ENCODE measurements around the gene DCTN4. TPM values are rescaled to one million over a fixed set of nuclear protein-coding genes. Genes with fewer than 3 reads are reported as not detected.

Gene DCTN4
- total and polyA plus RNA-seq, 9 of the 15 experiments (the other 6 are each of a cell fraction or from before 2014, with no cell fraction given) = 20.4 to 64.9 (median 49.9) TPM

DNA sequence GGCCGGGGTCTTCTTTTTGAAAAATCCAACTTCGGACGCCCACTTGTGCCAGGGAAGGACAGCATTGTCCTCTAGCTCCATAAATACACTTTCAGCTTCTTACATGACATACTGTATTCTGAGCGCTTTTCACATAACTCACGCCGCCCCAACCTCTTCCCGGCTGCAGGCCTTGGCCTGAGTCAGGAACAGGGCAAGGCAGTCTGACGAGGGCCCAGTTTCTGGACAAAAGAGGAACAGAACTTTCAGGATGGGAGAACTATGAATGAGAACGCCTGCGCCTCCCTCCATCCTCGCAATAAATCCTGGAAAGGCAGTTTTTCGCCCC, 650 bp downstream of the DCTN4 start (continued):
- TF ChIP-seq, protein P1, sequence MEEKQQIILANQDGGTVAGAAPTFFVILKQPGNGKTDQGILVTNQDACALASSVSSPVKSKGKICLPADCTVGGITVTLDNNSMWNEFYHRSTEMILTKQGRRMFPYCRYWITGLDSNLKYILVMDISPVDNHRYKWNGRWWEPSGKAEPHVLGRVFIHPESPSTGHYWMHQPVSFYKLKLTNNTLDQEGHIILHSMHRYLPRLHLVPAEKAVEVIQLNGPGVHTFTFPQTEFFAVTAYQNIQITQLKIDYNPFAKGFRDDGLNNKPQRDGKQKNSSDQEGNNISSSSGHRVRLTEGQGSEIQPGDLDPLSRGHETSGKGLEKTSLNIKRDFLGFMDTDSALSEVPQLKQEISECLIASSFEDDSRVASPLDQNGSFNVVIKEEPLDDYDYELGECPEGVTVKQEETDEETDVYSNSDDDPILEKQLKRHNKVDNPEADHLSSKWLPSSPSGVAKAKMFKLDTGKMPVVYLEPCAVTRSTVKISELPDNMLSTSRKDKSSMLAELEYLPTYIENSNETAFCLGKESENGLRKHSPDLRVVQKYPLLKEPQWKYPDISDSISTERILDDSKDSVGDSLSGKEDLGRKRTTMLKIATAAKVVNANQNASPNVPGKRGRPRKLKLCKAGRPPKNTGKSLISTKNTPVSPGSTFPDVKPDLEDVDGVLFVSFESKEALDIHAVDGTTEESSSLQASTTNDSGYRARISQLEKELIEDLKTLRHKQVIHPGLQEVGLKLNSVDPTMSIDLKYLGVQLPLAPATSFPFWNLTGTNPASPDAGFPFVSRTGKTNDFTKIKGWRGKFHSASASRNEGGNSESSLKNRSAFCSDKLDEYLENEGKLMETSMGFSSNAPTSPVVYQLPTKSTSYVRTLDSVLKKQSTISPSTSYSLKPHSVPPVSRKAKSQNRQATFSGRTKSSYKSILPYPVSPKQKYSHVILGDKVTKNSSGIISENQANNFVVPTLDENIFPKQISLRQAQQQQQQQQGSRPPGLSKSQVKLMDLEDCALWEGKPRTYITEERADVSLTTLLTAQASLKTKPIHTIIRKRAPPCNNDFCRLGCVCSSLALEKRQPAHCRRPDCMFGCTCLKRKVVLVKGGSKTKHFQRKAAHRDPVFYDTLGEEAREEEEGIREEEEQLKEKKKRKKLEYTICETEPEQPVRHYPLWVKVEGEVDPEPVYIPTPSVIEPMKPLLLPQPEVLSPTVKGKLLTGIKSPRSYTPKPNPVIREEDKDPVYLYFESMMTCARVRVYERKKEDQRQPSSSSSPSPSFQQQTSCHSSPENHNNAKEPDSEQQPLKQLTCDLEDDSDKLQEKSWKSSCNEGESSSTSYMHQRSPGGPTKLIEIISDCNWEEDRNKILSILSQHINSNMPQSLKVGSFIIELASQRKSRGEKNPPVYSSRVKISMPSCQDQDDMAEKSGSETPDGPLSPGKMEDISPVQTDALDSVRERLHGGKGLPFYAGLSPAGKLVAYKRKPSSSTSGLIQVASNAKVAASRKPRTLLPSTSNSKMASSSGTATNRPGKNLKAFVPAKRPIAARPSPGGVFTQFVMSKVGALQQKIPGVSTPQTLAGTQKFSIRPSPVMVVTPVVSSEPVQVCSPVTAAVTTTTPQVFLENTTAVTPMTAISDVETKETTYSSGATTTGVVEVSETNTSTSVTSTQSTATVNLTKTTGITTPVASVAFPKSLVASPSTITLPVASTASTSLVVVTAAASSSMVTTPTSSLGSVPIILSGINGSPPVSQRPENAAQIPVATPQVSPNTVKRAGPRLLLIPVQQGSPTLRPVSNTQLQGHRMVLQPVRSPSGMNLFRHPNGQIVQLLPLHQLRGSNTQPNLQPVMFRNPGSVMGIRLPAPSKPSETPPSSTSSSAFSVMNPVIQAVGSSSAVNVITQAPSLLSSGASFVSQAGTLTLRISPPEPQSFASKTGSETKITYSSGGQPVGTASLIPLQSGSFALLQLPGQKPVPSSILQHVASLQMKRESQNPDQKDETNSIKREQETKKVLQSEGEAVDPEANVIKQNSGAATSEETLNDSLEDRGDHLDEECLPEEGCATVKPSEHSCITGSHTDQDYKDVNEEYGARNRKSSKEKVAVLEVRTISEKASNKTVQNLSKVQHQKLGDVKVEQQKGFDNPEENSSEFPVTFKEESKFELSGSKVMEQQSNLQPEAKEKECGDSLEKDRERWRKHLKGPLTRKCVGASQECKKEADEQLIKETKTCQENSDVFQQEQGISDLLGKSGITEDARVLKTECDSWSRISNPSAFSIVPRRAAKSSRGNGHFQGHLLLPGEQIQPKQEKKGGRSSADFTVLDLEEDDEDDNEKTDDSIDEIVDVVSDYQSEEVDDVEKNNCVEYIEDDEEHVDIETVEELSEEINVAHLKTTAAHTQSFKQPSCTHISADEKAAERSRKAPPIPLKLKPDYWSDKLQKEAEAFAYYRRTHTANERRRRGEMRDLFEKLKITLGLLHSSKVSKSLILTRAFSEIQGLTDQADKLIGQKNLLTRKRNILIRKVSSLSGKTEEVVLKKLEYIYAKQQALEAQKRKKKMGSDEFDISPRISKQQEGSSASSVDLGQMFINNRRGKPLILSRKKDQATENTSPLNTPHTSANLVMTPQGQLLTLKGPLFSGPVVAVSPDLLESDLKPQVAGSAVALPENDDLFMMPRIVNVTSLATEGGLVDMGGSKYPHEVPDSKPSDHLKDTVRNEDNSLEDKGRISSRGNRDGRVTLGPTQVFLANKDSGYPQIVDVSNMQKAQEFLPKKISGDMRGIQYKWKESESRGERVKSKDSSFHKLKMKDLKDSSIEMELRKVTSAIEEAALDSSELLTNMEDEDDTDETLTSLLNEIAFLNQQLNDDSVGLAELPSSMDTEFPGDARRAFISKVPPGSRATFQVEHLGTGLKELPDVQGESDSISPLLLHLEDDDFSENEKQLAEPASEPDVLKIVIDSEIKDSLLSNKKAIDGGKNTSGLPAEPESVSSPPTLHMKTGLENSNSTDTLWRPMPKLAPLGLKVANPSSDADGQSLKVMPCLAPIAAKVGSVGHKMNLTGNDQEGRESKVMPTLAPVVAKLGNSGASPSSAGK (IDR thresholded peaks at IDR 0.05) = no peak
- TF ChIP-seq YY1 (IDR thresholded peaks at IDR 0.05; ENCODE audit: borderline replicate concordance in 1 of 3, control insufficient read depth in 1 of 3, extremely low read depth in 1 of 3, insufficient read depth in 3 of 3, insufficient read length in 1 of 3, insufficient replicate concordance in 2 of 3, low read depth in 1 of 3, low read length in 2 of 3) (no peak), SRSF7 (optimal IDR thresholded peaks at IDR 0.05; ENCODE audit: low read depth, low read length) (no peak), KDM5B (IDR thresholded peaks at IDR 0.05; ENCODE audit: insufficient replicate concordance, low read depth, low read length) (peak; percentile 23), NFYB (IDR thresholded peaks at IDR 0.05; ENCODE audit: extremely low read depth, insufficient read length) (no peak), ZNF764 (CRISPR knock-in tag; IDR thresholded peaks at IDR 0.05; ENCODE audit: low read depth) (0 out of 2 replicates have a peak, but pooled peaks have one; percentile 29)
- TF ChIP-seq, protein P2, sequence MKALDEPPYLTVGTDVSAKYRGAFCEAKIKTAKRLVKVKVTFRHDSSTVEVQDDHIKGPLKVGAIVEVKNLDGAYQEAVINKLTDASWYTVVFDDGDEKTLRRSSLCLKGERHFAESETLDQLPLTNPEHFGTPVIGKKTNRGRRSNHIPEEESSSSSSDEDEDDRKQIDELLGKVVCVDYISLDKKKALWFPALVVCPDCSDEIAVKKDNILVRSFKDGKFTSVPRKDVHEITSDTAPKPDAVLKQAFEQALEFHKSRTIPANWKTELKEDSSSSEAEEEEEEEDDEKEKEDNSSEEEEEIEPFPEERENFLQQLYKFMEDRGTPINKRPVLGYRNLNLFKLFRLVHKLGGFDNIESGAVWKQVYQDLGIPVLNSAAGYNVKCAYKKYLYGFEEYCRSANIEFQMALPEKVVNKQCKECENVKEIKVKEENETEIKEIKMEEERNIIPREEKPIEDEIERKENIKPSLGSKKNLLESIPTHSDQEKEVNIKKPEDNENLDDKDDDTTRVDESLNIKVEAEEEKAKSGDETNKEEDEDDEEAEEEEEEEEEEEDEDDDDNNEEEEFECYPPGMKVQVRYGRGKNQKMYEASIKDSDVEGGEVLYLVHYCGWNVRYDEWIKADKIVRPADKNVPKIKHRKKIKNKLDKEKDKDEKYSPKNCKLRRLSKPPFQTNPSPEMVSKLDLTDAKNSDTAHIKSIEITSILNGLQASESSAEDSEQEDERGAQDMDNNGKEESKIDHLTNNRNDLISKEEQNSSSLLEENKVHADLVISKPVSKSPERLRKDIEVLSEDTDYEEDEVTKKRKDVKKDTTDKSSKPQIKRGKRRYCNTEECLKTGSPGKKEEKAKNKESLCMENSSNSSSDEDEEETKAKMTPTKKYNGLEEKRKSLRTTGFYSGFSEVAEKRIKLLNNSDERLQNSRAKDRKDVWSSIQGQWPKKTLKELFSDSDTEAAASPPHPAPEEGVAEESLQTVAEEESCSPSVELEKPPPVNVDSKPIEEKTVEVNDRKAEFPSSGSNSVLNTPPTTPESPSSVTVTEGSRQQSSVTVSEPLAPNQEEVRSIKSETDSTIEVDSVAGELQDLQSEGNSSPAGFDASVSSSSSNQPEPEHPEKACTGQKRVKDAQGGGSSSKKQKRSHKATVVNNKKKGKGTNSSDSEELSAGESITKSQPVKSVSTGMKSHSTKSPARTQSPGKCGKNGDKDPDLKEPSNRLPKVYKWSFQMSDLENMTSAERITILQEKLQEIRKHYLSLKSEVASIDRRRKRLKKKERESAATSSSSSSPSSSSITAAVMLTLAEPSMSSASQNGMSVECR (CRISPR knock-in tag; IDR thresholded peaks at IDR 0.05) = 0 out of 2 replicates have a peak, but pooled peaks have one; percentile 44
